HG02759 (cell line): Measurements from ENCODE around the gene OTUD3.

ENCODE experiments used
- ATAC-seq: cut with Tn5 transposase; IDR thresholded peaks from one replicate; pipeline ENCODE4 v1.9.1; 2021; ENCODE audit warnings: mild to moderate bottlenecking, moderate library complexity; ENCODE audit not compliant: unreplicated experiment

Gene OTUD3

GRCh38 chr1:19945914-19946313 is 63.7 kb downstream of the OTUD3 start:
- no peak for ATAC-seq

GRCh38 chr1:19946331-19946751 is 64.1 kb downstream of the OTUD3 start:
- ATAC-seq = no peak

- ATAC-seq = no peak
These were observed 64.8 kb downstream of the OTUD3 start for GRCh38 chr1:19946971-19947370.

GRCh38 chr1:19949016-19949415 is 66.8 kb downstream of the OTUD3 start:
- no peak for ATAC-seq

GRCh38 chr1:19954059-19954458 is 71.9 kb downstream of the OTUD3 start:
- no peak for ATAC-seq

DNA sequence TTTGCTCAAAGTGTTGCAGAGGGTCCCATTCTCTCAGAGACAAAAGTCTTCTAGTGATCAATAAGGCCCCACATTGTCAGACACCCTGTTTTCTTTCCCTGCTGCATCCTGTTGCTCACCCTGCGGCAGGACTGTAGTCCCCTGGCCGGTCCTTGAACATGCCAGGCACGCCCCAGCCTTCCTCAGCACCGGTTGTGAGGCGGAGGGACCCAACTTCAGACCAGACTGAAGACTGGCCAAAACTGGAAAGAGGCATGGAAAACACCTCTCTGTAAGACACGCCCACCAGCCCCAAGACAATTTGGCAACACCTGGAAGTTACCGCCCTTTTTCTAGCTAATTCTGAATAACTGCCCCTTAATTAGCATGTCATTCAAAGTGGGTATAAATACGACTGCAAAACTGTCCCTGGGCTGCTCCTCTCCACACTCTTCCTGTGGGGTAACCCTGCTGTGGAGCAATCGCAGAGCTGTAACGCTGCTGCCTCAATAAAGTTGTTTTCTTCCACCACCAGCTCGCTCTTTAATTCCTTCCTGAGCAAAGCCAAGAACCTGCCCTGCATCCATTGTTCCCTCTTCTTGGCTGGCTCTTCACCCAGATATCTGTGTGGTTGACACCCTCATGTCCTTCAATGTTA is 73.5 kb downstream of the OTUD3 start:
- no peak for ATAC-seq

GRCh38 chr1:19957779-19958178 is 75.6 kb downstream of the OTUD3 start:
- no peak for ATAC-seq

DNA sequence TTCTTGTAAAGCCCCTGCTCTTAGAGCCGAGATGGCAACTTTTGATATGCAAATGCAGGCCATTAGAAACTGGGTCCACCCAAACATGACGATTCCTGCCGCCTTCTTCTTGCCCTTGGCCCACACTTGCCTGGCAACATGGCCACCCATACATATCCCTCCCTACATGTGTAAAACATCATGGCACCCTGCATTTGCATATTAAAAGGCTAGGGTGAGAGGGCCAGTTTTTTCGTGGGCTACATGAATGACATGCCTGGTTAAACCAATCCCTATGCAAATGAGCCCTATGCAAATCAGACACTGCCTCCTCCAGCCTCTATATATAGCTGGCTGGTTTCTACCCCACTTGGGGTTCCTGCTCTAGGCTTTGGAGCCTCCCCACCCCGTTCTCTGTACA is 78.4 kb downstream of the OTUD3 start:
- no peak for ATAC-seq
